GM12875 (cell line): Measurements from ENCODE around the gene SMYD2.

ENCODE experiments used
- H3K4me3 ChIP-seq: one replicate; pipeline ENCODE4 v1.5.1; 2011; ENCODE audit warnings: low read depth, low read length, control low read depth
- TF ChIP-seq, protein P1 (sequence below): IDR thresholded peaks from 2 replicates; pipeline ENCODE4 v1.5.1; 2011; ENCODE audit warnings: low read depth, mild to moderate bottlenecking, control low read depth, inconsistent platforms, low read length, moderate library complexity, borderline replicate concordance; ENCODE audit not compliant: insufficient read depth

The SMYD2 gene

DNA sequence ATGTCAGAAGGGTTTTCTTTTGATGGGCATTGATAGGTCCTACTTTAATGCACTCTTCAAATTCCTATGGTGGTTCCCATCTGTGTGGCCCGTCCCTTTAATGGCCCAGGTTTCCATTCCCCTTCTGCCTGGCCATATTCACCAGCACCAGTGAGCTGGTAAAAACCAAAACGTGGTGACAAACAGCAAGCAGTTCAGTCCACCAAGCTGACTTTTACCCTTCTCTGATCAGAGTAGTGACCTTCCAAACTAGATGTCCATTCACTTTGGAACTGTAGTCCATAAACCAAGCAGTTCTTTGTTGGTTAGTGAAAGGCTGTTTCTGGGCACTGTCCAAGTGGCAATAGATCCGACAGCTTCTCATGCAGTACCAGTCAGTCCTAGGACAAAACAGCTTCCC, 60.5 kb downstream of the SMYD2 start:
- H3K4me3 ChIP-seq: no peak overlapping the region
- TF ChIP-seq, protein P1, sequence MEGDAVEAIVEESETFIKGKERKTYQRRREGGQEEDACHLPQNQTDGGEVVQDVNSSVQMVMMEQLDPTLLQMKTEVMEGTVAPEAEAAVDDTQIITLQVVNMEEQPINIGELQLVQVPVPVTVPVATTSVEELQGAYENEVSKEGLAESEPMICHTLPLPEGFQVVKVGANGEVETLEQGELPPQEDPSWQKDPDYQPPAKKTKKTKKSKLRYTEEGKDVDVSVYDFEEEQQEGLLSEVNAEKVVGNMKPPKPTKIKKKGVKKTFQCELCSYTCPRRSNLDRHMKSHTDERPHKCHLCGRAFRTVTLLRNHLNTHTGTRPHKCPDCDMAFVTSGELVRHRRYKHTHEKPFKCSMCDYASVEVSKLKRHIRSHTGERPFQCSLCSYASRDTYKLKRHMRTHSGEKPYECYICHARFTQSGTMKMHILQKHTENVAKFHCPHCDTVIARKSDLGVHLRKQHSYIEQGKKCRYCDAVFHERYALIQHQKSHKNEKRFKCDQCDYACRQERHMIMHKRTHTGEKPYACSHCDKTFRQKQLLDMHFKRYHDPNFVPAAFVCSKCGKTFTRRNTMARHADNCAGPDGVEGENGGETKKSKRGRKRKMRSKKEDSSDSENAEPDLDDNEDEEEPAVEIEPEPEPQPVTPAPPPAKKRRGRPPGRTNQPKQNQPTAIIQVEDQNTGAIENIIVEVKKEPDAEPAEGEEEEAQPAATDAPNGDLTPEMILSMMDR: no peak

DNA sequence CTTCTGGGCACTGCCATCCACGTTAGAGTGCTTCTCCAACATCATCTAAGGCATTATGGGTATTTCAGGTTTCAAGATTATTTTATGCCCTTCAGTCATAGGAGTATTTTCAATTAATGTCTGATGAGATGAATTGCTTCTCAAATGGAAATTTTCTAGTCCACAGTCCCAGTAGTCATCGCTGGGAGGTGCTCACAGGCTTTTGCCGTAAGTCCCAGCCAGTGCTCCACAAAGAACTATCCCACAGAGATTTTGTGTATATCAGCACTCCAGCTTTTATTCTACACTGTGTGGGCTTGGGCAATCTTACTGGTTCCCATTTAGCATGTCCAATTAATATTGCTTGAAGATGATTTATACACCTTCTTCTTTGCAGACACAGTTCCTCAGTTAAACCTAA, 61.0 kb downstream of the SMYD2 start:
- TF ChIP-seq, protein P1: no peak

DNA sequence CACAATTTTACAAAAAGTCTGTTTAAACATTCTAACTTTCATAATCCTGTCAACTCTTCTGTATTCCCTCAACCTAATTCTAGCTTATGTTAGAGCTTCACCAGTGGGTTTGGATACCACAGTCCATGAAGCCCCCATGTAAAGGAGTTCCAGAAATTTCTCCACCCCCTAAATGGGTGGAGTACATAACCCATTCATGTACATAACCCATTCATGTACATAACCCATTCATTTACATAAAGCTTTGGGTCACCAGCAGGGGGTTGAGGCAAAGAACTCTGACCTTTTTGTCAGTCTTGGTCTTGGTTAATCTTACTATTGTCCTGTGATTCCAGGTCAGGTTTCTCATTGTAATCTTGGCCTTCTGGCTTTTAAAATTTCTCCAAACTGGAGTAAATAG, 61.6 kb downstream of the SMYD2 start:
- TF ChIP-seq, protein P1: no peak
- H3K4me3 ChIP-seq: no peak overlapping the region

More for the DNA sequence above, 61.0 kb downstream of the SMYD2 start:
- H3K4me3 ChIP-seq: no peak overlapping the region

DNA sequence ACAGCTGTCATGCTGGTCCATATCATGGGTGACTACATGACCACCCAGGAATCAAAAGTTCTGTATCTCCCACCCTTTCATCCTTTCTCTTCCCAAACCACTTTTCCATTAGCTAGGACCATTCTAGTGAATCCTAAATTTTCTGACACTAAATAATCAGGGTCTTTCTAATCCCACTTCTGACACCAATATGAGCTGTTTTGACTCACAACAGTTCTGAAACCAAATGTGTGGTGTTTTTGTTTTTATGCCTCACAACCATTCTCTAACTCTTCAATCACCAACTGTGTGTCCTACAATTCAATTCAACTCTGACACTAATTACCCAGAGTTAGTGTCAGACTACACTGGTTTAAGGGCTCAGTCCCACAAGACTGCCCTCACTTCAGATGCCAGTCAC, 63.9 kb downstream of the SMYD2 start:
- no peak overlapping the region for H3K4me3 ChIP-seq
- TF ChIP-seq, protein P1: no peak

DNA sequence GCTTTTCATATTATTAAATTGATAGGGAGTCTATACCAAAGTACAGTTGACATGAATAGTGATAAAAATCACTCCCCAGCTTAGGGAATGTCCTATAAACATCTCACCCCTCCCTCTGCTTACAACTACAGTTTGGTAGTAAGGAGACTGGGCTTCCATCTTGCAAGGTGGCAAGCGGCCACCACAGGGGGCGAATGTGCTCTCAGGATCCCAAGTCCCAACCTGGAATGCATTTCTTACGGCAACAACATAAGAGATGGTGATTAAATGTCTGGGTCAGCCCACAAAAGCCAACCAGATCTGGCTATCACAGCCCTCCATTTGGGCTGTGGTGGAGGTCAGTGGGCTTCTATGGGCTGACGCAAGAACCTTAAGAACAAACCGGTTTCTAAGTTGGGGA, 68.0 kb downstream of the SMYD2 start:
- TF ChIP-seq, protein P1: no peak

DNA sequence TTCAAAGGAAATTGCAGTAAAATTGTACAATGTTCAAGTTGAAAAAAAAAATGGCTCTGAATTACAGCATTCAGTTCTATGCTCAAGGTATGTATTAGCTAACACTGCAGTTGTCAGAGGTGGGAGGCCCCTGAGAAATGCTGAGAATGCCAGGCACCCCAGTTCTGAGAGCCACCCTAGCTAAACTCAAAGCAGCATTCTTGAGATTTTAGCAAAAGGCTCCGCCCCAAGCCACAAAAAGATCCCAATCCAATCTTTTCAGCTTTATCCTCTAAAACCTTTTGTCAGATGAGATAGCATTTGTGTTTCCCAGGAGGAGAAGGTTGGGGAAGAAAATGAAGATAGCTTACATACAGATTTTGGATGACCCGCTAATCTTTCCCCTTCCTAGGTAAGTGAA, 68.8 kb downstream of the SMYD2 start:
- TF ChIP-seq, protein P1: no peak
- H3K4me3 ChIP-seq: no peak overlapping the region

More for the DNA sequence above, 68.0 kb downstream of the SMYD2 start:
- no peak overlapping the region for H3K4me3 ChIP-seq

DNA sequence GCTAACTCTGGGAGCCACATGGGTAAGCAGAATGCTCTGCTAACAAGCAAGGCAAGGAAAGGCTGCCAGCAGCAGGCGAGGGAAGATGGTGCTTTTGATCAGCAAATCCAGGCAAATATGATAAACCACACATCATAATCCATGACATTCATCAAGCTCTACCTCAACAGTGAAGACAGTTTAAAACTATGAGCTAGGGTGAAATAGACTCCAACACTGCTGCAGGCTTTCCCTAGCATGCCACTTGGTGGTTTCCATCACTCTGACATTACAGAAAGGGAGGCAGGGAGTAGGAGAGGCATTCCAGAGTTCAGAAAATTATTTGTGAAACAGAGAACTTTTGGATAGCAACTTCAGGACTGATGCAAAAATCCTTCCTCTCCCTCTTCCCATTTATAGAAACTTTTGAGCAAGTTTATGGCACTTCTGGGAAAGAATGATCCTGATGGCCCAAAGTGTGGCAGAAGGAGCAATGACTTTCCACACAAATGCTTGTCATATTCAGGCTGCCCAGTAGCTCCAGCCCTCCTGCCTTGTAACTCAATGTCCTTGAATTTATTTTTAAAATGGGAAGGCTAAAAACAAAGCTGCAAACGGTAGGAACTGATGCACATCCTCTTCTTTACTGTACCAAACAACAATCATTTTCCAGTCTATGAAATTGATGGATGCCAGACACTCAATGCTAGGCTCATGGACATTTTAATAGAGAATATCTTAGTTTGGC, 70.8 kb downstream of the SMYD2 start:
- no peak overlapping the region for H3K4me3 ChIP-seq
- TF ChIP-seq, protein P1: no peak
